Measurements from ENCODE around the gene CFHR4.
"Not testable (repeated sequence)": the region's sequence is repeated elsewhere in the genome, so short reads cannot be mapped to it uniquely, and the experiment has no call there.

The CFHR4 gene

GRCh38 chr1:196933531-196934189 lies 45.8 kb downstream of the CFHR4 start:
- in situ Hi-C loops (cut with MboI; ENCODE audit: low sequenced_read_pairs), result no loop called here

DNA sequence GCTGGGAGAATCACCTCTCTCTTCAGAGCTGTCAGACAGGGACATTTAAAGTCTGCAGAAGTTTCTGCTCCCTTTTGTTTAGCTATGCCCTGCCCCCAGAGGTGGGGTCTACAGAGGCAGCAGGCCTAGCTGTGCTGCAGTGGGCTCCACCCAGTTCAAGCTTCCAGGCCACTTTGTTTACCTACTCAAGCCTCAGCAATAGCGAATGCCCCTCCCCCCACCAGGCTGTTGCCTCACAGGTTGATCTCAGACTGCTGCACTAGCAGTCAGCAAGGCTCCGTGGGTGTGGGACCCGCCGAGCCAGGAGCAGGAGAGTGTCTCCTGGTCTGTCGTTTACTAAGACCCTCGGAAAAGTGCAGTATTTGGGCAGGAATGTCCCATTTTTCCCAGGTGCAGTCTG lies 53.6 kb downstream of the CFHR4 start:
- in situ Hi-C loops (cut with MboI; ENCODE audit: low sequenced_read_pairs), result not testable (repeated sequence)

GRCh38 chr1:196943568-196943967 lies 55.7 kb downstream of the CFHR4 start, which contains the start of gene CFHR2:
TSS of gene CFHR2 (plus strand) at chr1:196943738. CDS start at chr1:196943881, 143 bp downstream.
- in situ Hi-C loops (cut with MboI; ENCODE audit: low sequenced_read_pairs), result not testable (repeated sequence)

DNA sequence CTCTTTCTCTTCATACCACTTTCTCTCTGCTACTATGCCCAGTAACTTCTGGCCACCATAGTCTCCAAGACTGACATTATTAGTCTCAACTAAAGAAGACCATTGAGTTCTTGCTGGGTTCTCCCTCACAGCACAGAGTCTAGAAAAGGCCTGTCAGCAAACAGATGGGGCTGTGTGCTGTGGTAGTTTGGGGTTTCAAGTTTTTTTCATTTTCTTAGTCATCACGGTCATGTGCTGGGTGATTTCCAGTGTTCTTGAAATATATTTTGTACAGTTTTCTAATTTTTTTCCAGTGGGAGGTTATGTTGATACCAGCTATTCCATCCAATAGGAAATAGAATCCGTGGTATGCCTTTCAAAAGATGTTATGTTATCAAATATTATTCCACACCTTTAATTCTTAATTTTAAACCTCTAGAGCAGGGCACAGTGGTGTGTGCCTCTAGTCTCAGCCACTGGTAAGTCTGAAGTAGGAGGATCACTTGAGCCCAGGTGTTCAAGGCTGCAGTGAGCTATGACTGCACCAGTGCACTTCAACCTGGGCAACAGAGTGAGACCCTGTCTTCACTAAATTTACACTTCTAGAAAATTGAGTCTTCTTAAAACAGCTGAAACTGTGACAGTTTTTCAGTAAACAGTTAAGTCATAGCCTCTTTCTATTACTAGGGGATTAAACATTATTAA lies 64.0 kb downstream of the CFHR4 start:
- in situ Hi-C loops (cut with MboI; ENCODE audit: low sequenced_read_pairs), result no loop called here

DNA sequence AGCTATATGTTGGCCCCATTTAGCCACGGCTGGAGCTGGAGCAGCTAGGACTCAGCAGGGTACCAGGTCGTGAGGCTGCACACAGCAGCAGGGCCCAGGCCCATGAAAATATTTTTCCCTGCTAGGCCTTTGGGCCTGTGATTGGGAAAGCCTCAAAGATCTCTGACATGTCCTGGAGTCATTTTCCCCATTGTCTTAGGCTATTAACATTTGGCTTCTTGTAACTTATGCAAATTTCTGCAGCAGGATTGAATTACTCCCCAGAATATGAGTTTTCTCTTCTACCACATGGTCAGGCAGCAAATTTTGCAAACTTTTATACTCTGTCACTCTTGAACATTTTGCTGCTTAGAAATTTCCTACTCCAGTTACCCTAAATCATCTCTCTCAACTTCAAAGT lies 66.9 kb downstream of the CFHR4 start:
- in situ Hi-C loops (cut with MboI; ENCODE audit: low sequenced_read_pairs), result no loop called here

- in situ Hi-C loops (cut with MboI; ENCODE audit: low sequenced_read_pairs), result no loop called here
Measured at GRCh38 chr1:196955926-196956325, 68.1 kb downstream of the CFHR4 start.

DNA sequence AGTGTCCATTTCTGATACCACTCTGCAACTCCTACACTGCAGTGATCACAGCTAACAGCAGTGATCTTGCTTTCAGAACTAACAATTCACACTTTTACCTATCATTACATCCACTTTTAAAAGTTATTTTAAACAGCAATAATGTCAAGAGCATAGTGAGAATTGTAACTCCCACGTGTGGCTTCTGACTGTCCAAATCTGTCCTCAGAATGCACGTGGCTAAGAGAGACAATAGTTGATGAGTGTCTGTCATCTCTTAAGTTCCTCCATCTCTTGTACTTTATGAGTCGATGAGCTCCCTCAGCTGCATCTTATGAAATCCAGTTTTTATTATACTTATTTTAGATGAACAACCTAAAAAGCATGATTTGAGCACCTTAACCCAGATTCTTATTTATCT lies 73.0 kb downstream of the CFHR4 start:
- in situ Hi-C loops (cut with MboI; ENCODE audit: low sequenced_read_pairs), result no loop called here

Measured in HL-60/S4 treated with retinoic acid at 250 ng/mL for 4 days and 3 days (cell line).